Measurements from ENCODE around the gene SH3GLB1.

GRCh38 chr1:86687595-86687994 is 16.8 kb upstream of the SH3GLB1 start:
- TF ChIP-seq CTCF (conservative IDR thresholded peaks at IDR 0.05; ENCODE audit: low read depth, low read length) (peak; percentile 56), EZH2 (IDR thresholded peaks at IDR 0.05; ENCODE audit: low read length, unreplicated experiment) (no peak)
